GM19468 (cell line): ENCODE results near the gene POLR2J3.
"Not testable (repeated sequence)": the region's sequence is repeated elsewhere in the genome, so short reads cannot be mapped to it uniquely, and the experiment has no call there.

ENCODE experiments used
- ATAC-seq: cut with Tn5 transposase; IDR thresholded peaks from one replicate; pipeline ENCODE4 v1.9.1; 2021; ENCODE audit warnings: mild to moderate bottlenecking, moderate library complexity, moderate number of reproducible peaks; ENCODE audit not compliant: unreplicated experiment; ENCODE audit errors: extremely low read depth

POLR2J3 gene

DNA sequence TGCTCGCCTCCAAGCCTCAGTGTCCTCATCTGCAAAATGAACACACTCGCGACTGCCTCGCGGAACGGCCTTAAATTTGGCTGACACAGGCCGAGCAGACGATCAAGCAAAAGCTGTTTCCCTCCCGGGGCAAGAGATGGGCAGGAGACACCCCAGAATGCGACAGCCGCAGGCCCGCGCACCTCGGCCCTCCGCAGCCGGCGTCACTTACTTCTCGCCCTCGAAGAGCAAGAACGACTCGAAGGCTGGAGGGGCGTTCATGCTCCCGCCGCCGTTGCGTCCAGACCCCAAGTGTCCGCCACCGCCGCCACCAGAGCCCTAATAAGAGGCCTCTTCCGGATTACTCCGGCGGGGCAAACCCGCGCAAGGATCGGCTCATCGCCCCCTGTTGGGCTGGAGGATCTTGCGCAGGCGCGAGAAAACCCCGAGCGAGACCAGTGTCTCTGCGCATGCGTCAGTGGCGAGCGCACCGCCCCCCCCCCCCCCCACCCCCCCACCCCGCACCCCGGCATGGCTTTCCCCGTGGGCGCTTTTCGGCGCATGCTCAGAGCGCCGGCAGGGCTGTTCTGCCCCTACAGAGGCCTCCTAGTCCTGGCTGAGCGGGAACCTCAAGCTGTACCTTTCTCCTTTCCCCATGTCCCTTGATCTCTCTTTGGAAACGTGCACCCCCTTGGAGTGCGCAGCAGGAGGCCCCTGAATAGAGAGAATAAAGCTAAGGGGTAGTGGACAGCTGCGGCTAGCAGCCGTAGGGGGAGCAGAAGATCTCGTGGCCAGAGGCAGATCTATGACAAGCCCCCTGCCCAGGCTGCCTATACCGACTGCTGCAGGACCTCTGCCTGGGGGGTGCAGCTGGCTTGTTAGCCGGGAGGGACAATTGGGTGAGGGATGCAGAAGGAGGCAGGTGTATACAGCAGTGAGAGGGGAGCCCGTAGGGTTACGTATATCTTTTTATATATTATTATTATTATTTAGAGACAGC is at the start of gene POLR2J3:
Gene POLR2J3, minus strand, starts transcription at position 323 of the 979 bp plus-strand sequence. Its CDS starts 62 bp downstream, at position 261.
- peak; percentile 91 for ATAC-seq

DNA sequence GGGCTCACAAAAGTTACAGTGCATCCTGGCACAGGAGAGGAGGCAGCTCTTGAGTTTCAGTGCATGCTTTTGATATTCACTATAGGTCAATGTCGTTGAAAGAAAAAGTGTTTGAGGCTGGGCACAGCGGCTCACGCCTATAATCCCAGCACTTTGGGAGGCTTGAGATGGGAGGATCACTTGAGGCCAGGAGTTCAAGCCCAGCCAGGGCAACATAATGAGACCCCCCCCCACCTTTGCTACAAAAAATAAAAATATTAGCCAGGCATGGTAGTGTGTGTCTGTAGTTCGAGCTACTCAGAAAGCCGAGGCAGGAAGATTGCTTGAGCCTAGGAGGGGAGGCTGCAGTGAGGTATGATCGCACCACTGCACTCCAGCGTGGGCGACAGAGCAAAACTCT is 45.7 kb upstream of the POLR2J3 start:
- ATAC-seq: not testable (repeated sequence)

DNA sequence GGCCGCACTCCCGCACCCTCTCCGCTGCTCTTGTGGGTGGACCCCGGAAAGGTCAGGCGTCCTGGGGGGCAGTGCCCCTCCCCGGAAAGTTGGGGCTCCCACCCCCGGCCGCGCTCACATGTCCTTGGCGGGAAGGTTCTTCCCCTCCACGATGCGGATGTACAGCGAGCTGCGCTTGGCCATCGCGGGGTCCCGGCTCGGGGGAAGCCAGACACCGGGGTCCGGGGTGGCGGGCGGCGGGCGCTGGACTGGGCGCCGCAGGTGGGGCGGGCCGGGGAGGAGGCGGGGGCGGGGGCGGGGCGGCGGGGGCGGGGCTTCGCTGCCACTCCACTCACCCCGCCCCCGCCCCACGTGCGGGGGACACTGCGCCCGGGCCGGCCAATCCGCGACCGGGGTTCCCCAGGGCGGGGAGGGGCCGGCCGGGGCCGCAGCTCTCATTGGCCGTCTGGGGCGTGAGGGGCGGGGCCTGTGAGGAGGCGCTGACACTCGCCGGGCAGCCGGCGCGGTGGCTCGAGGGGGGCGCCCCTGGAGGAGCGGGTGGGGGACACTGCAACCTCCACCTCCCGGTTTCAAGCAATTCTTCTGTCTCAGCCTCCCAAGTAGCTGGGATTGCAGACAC is 44.2 kb upstream of the POLR2J3 start, which contains the start of gene RASA4:
Gene RASA4, minus strand, starts transcription at position 250 of the 619 bp plus-strand sequence. Its CDS starts 67 bp downstream, at position 183.
- ATAC-seq: peak; percentile 39

DNA sequence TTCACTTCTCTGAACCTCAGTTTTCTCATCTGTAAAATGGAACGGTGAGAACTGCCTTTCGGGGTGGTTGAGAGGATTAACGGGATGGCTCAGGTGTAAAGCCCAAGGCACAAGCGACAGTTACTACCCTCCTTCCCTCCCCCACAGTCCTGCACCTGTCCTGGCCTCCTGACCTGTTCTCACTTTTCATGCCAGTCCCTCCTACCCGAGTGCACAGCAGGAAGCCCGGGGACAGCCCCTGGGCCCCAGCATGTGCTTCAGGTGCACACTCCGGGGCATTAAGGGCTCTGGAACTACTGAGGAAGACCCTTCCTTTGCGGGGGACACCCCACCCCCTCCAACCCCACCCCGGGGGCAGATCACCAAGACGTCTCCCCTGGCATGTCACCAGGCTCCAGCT is 43.5 kb upstream of the POLR2J3 start:
- ATAC-seq: not testable (repeated sequence)

DNA sequence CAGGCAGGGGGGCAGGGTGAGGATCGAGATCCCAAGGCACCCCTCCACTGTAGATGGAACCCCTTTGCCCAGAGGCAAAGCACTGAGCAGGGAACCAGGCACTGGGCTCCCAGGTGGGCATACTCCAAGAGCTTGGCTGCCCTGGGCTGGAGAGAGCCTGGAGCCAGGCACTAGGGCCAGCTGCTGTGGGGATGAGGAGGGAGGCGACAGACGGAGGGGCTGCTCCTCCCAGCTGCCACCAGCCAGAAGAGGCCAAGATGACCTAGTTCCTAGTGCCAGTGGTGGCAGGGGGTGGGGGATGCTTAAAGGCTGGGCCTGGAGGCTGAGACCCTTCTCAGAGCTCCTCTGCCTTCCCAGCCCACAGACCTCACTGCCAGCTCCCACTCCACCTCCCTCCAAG is 42.5 kb upstream of the POLR2J3 start:
- not testable (repeated sequence) for ATAC-seq

DNA sequence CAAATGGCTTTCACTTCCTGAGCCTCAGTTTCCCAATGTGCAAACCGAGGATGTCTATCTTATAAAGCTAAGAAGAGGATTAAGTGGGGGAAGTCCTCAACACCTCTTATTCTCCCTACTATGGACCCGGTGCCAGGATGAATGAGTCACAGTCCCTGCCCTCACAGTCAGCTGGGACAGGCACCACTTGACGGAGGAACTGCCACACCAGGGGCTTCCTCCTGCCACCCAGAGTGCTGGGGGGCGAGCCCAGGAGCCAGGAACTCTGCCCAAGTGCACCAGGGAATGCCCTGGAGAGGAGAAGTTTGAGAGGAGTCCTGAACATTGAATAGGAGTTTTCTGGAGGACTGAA is 41.9 kb upstream of the POLR2J3 start:
- ATAC-seq: peak; percentile 1

DNA sequence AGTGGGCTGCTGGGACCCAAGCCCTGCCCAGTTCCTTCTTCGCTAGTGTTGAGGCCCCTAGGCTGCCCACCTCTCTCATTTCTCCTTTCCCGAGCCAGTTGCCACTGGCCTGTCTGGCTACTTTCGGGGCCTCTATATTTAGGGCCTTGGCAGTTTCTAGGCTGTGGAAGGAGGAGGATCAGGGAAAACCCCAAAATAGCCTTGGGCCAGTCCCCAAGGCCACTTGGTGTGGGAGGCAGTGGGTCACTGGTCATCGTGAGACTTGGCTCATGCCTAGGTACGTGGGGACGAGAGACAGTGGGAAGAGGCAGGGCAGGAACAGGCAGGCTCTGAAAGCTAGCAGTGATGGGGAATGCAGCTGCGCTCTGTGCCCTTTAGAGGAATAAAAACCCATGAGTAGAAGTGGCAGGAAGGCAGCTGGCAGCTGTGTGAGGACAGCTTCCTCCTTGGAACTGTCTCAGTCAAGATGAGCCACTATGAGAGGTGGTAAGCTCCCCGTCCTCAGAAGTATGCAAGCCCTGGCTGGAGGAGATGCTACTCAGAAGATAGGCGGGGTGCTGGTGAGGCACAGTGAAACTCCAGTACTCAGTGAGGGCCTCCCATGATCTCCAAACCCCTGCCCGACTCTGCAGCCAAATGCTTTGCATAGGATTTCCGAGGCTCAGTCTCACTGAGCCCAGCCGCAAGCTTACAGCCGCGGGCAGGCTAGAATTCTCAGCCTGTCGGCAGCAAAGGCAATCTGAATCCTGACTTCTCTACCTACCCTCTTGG is 41.4 kb upstream of the POLR2J3 start:
- peak; percentile 68 for ATAC-seq

DNA sequence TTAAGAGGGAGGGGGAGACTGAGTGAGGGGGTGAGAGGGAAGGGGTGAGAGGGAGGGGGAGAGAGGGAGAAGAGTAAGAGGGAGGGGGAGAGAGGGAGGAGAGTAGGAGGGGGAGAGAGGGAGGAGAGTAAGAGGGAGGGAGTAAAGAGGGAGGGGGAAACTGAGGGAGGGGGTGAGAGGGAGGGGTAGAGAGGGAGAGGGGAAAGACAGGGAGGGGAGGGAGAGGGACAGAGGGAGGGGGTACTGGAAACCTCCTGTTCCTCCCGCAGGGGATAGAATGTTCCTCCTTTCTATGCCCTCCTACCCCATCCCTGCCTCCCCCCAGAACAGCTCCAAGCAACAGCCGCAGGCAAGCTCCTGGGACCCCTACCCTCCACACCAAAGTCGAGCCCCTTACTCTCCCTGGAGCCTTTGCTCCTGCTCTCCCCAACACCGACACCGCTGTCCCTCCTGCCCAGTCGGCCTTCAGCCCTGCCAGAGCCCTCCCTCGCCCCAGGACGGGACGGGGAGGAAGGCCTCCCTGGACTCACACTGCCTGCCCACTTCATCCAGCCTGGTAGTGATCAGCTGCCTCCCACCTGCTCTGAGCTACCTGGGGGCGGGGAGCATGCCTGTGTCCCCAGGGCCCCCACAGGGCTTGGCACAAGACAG is 39.4 kb upstream of the POLR2J3 start:
- not testable (repeated sequence) for ATAC-seq

DNA sequence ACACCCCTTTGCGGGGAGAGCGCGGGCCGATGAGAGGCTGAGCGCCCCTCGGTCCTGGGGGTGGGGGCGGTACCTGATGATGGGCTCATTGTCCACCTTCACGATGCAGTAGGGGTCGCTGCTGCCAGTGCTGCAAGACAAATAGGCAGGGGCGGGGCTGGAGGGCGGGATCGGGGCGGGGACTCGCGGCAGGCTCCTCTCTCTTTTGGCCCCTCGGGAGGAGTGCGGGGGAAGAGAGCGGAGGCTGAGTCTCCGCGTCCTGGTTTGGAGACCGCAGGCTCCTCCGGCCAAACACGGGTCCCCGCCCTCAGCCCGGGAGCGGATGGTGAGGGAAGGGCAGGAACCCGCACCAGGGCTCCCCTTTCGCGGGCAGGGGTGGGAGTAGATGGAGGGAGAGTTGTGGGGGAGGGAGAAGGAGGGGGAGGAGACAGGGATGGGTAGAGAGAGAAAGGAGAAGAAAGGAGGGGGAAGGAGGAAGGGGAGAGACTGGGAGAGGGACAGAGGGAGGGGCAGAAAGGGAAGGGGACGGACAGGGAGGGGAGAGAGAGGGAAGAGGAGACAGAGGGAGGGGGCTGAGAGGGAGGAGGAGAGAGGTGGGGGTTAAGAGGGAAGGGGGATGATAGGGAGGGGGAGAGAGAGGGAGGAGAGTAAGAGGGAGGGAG is 38.8 kb upstream of the POLR2J3 start:
- ATAC-seq: not testable (repeated sequence)

DNA sequence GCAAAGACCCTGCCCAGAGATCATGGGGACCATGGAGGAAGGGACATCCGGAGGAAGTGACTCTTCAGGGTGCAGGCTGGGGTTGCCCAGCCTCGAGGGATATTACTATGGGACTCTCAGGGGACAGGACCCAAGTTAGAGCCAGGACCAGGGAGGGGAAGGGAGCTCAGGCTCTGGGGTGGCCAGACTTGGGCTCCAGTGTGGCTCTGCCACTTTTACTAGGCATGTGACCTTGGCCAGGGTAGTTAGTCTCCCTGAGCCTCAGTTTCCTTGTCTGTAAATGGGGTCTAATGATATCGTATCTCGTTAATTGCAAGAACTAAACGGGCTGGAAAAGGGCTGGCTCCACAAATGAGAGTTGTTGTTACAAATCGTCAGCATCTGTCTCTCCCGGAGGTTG is 38.1 kb upstream of the POLR2J3 start:
- ATAC-seq: not testable (repeated sequence)

DNA sequence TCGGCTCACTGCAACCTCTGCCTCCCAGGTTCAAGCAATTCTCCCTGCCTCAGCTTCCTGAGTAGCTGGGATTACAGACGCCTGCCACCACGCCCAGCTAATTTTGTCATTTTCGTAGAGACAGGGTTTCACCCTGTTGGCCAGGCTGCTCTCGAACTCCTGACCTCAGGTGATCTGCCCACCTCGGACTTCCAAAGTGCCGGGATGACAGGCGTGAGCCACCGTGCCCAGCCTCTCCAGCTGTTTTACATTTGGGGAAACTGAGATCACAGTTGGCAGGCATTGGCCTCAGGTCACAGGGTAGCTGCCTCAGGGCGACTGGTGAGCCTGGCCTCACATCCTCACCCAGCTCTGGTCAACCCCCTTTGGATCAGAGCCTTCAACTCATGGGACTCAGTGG is 37.4 kb upstream of the POLR2J3 start:
- not testable (repeated sequence) for ATAC-seq

DNA sequence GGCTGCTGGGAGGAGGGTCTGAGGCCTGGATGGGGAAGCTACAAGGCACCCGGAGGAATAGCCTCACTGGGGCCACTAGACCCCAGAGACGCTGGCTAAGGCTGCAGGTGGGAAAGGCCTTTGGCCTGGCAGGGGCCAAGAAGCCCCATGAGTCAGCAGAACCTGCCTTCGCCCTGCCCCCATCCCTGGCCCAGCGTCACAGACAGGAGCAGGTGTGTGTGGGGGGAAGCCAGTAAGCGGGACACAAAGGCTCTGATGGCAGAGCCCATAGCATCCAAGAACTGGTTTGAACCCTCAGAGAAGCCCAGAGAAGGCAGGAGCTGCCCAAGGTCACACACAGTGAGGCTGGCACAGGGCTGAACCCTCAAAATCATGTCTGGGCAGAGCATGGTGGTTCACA is 34.5 kb upstream of the POLR2J3 start:
- ATAC-seq: not testable (repeated sequence)

DNA sequence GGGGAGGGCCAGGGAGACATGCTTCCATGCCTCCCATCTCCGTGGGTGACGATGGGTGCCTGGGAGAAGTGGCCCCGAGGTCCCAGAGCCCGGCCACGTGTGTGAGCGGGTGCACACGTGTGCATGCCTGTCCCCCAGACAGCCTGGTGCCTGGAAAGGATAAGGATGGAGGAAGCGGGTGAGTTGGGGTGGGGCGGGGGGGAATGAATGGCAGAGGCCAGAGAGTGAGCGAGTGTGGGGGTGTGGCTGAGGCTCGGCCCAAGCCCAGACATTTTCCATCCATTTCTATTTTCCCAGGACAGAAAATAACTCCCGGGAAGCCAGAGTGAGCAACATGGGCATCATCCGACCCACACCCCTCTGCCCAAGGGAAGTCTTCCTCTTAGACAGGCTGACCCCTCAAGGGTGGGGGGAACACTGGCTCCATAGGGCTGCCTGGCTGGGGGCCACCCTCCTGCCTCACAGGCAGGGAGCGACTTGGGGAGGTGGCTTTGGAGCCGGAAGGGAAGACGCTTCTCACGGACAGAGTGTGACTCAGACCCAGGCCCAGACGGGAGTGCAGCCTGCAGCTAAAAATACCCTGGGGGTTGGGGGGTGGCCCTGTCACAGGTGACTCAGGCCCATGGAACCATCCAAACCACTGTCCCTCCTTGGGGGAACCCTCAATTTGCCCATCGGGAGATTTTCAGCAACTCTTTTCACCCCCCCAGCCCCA is 32.2 kb upstream of the POLR2J3 start:
- not testable (repeated sequence) for ATAC-seq

DNA sequence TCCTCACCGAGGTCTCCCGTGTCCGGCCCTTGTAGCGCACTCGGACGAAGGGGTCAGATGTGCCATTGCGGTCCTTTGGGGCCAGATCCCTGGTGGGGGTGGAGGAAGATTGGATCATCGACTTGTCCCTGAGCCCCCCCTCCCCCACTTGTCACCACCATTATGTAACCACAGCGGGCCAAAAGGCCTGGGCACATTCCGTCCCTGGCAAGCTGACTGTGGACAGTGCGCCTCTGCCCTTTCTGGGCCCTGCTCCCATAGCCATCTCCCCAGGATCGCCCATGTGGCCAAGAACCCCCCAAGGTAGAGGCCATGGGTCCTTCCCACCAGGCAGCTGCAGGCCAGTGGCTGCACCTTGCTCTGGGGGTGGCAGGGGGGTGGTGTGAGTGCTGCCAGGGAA is 29.9 kb upstream of the POLR2J3 start:
- not testable (repeated sequence) for ATAC-seq

DNA sequence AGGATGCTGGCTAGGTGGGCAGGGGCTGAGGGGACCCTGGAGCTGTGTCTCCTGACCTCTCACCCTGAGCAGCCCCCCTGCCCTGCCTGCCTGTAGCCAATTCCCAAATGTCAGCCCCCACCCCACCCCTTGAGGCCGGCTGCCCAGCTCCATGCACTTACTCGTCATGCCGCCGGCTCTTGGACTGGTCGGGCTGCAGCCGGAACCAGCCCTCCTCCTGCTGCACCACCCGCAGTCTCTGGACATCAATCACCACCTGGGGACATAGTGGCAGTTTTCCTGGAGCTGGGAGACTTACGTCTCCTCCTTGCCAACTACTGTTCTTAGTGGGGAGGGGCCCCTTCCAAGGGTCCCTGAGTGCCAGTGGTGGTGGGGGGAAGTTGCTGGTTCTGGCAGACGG is 27.3 kb upstream of the POLR2J3 start:
- not testable (repeated sequence) for ATAC-seq

DNA sequence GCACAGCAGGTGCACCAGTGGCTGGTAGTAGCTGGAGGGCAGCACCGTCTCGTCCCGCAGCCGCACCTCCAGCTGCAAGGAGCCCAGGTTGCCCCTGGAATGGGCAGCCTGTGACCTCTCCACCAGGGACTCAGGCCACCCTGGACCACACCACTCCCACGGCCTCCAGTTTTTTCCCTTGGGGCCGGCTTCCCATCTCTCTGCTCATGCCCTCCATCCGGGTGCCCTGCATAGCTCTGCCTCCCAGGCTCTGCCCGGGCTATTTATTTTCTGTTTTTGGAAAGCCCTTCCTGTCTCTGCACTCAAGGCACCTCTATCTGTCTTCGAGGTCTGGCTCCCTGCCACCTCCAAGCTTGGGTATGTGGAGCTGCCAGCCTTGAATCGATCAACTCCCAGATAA is 23.7 kb upstream of the POLR2J3 start:
- ATAC-seq: not testable (repeated sequence)

DNA sequence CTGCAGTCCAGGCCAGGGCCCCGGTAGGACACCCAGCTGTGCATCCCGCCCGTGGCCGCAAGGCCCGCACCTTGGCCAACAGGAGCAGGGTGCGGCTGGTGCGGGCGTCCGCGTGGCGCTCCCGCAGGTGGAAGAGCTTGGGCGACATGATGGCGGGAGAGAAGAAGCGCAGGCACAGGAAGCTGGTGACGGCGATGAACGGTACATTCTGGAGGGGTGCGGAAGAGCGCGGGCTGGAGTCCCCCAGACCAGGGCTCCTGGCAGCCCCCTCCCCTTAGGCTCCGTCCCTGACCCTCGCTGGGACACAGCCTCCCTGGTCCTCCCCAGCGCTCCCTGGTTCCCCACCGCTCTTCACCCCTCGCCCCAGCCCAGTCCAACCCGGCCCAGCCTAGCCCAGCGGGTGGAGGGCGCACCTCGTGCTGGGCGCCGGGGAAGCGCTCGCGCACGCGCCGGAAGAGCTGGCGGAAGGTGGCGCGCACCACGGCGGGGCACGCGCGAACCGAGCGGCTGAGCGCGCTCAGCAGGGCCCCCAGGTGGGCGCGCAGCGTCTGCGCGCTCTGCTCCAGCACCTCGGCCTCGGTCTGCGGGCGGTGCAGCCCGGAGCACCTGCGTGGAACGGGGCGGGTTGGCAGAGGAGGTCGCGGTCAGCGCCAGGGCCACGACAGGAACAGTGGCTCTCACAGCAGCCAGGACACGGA is 21.4 kb upstream of the POLR2J3 start:
- ATAC-seq: peak; percentile 63

DNA sequence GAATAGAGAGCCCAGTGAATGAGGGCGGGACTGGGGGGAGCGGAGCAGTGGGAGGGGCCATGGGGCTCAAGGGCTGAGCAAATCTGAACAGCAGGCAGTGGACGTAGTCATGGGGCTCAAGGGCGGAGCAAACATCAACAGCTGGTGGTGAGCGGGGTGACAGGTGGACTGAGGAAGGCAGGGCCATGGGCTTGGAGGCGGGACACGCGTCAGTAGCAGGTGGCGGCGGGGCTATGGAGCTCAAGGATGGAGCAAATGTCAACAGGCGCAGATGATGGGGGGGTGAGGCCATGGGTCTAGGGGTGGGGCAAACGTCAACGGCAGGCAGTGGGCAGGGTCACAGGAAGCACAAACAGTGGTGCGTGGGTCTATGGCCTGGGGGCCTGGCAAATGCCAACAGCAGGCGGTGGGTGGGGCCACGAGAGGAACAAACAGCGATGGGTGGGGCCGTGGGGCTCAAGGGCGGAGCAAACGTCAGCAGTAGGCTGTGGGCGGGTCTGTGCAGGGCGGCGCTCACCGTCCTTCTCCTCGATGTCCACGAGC is 20.2 kb upstream of the POLR2J3 start:
- not testable (repeated sequence) for ATAC-seq
